ENCODE measurements around the gene ARHGAP42. TPM values are rescaled to one million over a fixed set of nuclear protein-coding genes. Genes with fewer than 3 reads are reported as not detected.

ARHGAP42 gene
- total and polyA plus RNA-seq, 2 of the 4 experiments (the other 2 are of a cell fraction) = 2.9 to 7.3 TPM

DNA sequence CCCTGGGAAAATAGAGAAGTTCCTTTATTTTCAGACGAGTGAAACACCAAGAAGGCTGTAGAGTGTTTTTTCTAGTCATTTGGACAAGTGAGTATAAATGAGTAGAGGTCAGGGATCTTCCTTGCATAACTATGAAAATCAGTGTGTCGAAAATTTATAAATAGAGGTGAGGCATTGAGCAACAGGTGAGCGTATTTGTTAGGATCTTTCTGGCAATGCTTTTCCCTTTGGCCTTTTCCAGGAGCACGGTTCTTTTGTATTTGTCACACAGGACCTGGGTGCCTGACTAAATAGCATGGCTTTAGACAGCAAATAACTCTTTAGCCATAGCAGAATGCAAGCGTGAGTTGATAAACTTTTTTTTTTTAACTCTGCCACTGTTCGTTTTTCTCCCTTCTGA, 19.6 kb upstream of the ARHGAP42 start:
- Histone ChIP-seq H4K5ac (ENCODE audit: low read depth, low read length) (no peak overlapping the region), H3K4me3 (ENCODE audit: insufficient read depth, low read depth, low read length) (no peak overlapping the region), H3K4ac (ENCODE audit: low read depth, low read length) (no peak overlapping the region), H3K4me1 (ENCODE audit: control insufficient read depth, insufficient read depth, low read length) (no peaks in the 10 kb centered on the region; the same call in 1 of the 2 replicates), H3K27me3 (ENCODE audit: control insufficient read depth, insufficient read depth, low read length) (no peaks in the 10 kb centered on the region), H3K14ac (replicated peaks; ENCODE audit: low read depth, low read length) (no peak overlapping the region), H3K4me2 (ENCODE audit: low read depth, low read length) (no peak overlapping the region), H2AFZ (replicated peaks; ENCODE audit: low read length, poor library complexity) (no peak overlapping the region), H3K9me3 (ENCODE audit: control insufficient read depth, insufficient read depth, low read length) (no peaks in the 10 kb centered on the region), H3K18ac (ENCODE audit: low read depth, low read length) (no peak overlapping the region), H2BK5ac (ENCODE audit: low read depth, low read length, poor library complexity, severe bottlenecking) (no peak overlapping the region), H4K8ac (ENCODE audit: low read depth in 2 of 2, low read length in 2 of 2) (no peak overlapping the region), H3K79me1 (ENCODE audit: low read depth in 1 of 2, low read length in 2 of 2) (no peaks in the 10 kb centered on the region), H2BK120ac (ENCODE audit: low read depth, low read length) (no peak overlapping the region), H2BK15ac (ENCODE audit: low read depth, low read length) (no peak overlapping the region), H3K36me3 (ENCODE audit: control insufficient read depth, insufficient read depth, low read length) (no peaks in the 10 kb centered on the region), H4K91ac (ENCODE audit: insufficient read depth, low read depth, low read length) (no peak overlapping the region), H3K9me1 (ENCODE audit: insufficient read depth, low read length) (no peaks in the 10 kb centered on the region; the same call in 1 of the 2 replicates), H4K20me1 (ENCODE audit: insufficient read depth, low read length) (no peaks in the 10 kb centered on the region), H3K56ac (ENCODE audit: extremely low read depth, insufficient read depth, low read length) (no peak overlapping the region), H2BK20ac (ENCODE audit: low read depth, low read length) (no peak overlapping the region), H2AK5ac (ENCODE audit: low read depth, low read length) (no peak overlapping the region), H3K23ac (ENCODE audit: low read depth, low read length) (no peak overlapping the region), H3K9ac (ENCODE audit: low read depth, low read length) (no peak overlapping the region), H2AK9ac (replicated peaks; ENCODE audit: low read depth, low read length, poor library complexity) (no peak overlapping the region), H3K27ac (ENCODE audit: insufficient read depth, low read length) (no peak overlapping the region)
- TF ChIP-seq RAD21 (IDR thresholded peaks at IDR 0.05; ENCODE audit: low read length) = no peak
- TF ChIP-seq MAFK (IDR thresholded peaks at IDR 0.05; ENCODE audit: low read depth, low read length) = no peak
- no peak for TF ChIP-seq MXI1 (IDR thresholded peaks at IDR 0.05; ENCODE audit: borderline replicate concordance, low read depth, low read length)
- no peak for TF ChIP-seq CEBPB (IDR thresholded peaks at IDR 0.05; ENCODE audit: low read depth, low read length)
- TF ChIP-seq, protein P1, sequence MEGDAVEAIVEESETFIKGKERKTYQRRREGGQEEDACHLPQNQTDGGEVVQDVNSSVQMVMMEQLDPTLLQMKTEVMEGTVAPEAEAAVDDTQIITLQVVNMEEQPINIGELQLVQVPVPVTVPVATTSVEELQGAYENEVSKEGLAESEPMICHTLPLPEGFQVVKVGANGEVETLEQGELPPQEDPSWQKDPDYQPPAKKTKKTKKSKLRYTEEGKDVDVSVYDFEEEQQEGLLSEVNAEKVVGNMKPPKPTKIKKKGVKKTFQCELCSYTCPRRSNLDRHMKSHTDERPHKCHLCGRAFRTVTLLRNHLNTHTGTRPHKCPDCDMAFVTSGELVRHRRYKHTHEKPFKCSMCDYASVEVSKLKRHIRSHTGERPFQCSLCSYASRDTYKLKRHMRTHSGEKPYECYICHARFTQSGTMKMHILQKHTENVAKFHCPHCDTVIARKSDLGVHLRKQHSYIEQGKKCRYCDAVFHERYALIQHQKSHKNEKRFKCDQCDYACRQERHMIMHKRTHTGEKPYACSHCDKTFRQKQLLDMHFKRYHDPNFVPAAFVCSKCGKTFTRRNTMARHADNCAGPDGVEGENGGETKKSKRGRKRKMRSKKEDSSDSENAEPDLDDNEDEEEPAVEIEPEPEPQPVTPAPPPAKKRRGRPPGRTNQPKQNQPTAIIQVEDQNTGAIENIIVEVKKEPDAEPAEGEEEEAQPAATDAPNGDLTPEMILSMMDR (conservative IDR thresholded peaks at IDR 0.05; ENCODE audit: low read depth, low read length) = no peak
- TF ChIP-seq USF2 (IDR thresholded peaks at IDR 0.05; ENCODE audit: low read depth, low read length) = no peak
- no peak for TF ChIP-seq RCOR1 (IDR thresholded peaks at IDR 0.05; ENCODE audit: insufficient replicate concordance, low read length)
- TF ChIP-seq SMC3 (IDR thresholded peaks at IDR 0.05; ENCODE audit: low read depth, low read length) = no peak
- TF ChIP-seq, protein P2, sequence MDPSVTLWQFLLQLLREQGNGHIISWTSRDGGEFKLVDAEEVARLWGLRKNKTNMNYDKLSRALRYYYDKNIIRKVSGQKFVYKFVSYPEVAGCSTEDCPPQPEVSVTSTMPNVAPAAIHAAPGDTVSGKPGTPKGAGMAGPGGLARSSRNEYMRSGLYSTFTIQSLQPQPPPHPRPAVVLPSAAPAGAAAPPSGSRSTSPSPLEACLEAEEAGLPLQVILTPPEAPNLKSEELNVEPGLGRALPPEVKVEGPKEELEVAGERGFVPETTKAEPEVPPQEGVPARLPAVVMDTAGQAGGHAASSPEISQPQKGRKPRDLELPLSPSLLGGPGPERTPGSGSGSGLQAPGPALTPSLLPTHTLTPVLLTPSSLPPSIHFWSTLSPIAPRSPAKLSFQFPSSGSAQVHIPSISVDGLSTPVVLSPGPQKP (IDR thresholded peaks at IDR 0.05; ENCODE audit: borderline replicate concordance, low read depth, low read length) = no peak
- no peak for TF ChIP-seq CHD1 (IDR thresholded peaks at IDR 0.05; ENCODE audit: low read depth, low read length)
- TF ChIP-seq POLR2A (IDR thresholded peaks at IDR 0.05; ENCODE audit: low read depth, low read length) = no peak
- TF ChIP-seq RFX5 (IDR thresholded peaks at IDR 0.05; ENCODE audit: low read depth, low read length) = no peak
- TF ChIP-seq BHLHE40 (IDR thresholded peaks at IDR 0.05; ENCODE audit: low read depth, low read length) = no peak
- TF ChIP-seq MAZ (IDR thresholded peaks at IDR 0.05; ENCODE audit: borderline replicate concordance, low read depth, low read length) = no peak
- TF ChIP-seq FOS (IDR thresholded peaks at IDR 0.05; ENCODE audit: low read depth, low read length) = no peak
- TF ChIP-seq NFE2L2 (IDR thresholded peaks at IDR 0.05; ENCODE audit: low read depth, low read length) = no peak
- intact Hi-C loops (cut with micrococcal nuclease) = no loop called here
- dilution Hi-C loops (cut with HindIII; ENCODE audit: low sequenced_read_pairs, unreplicated experiment) = no loop called here
- DNase-seq (no peak), ATAC-seq (ENCODE audit: low read depth) (no peak)
- BruUV-seq (replicated peaks) = no TSS peak
- in situ Hi-C loops (cut with MboI; ENCODE audit: low sequenced_read_pairs) = no loop called here
- no CpG with 5 or more reads among the region's 6 CpGs for WGBS, 2 experiments (ENCODE audit: extremely low coverage in 2 of 2, insufficient read length in 1 of 2)
- ChIA-PET CTCF (no interaction called here), POLR2A (ENCODE audit: unreplicated experiment) (no interaction called here)

Measured in IMR-90 (cell line).